ENCODE measurements around the gene TUBA1B. TPM values are rescaled to one million over a fixed set of nuclear protein-coding genes. Genes with fewer than 3 reads are reported as not detected.
"Not testable (repeated sequence)": the region's sequence is repeated elsewhere in the genome, so short reads cannot be mapped to it uniquely, and the experiment has no call there.

TUBA1B gene
- total RNA-seq, 1 donor from 2014 or later, result 2,173 TPM

DNA sequence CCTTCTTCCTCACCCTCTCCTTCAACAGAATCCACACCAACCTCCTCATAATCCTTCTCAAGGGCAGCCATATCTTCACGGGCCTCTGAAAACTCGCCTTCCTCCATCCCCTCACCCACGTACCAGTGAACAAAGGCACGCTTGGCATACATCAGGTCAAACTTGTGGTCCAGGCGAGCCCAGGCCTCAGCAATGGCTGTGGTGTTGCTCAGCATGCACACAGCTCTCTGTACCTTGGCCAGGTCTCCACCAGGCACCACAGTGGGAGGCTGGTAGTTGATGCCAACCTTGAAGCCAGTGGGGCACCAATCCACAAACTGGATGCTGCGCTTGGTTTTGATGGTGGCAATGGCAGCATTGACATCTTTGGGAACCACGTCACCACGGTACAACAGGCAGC is 3.2 kb downstream of the TUBA1B start:
- intact Hi-C loops (cut with micrococcal nuclease), result not testable (repeated sequence)

DNA sequence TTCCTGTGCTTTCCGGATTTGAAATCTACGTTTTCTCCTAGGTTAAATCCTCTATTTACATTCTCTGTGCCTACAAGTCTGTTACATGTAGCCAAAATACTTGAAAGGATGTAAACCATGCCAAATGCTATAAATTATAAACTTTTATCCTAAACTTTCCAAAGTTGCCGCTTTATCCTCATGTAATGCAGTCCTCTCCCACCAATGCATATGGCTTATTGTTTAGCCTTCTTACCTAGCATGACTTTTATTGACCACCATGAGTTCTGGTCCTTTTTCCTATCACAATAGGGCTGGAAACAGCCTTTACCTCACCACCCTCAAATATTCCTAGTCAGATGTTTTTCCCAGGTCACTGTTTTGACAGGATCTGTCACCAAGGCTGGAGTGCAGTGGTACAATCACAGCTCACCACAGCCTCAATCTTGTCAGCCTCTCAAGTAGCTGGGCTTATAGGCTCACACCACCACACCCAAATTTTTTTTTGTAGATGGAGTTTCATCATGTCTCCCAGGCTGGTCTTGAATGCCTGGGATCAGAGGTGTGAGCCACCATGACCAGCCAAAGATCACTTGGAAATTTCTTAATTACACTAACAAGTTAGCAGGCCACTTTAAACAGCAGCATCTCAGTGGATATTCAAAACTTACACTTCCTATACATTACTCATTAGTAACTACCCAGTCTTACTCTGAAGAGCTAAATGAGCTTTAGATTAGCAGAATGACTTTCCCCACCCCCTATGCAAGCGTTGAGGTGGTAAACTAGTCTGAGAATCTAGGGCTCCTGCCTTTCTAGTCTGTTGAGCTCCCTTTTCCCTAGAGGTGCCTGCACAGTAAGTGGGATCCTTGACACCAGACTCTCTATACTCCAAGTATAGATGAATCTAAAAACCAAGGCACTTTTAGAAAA is 4.1 kb downstream of the TUBA1B start:
- intact Hi-C loops (cut with micrococcal nuclease), result no loop called here

GRCh38 chr12:49121047-49121696 is 10.0 kb downstream of the TUBA1B start:
- intact Hi-C loops (cut with micrococcal nuclease), result no loop called here

GRCh38 chr12:49111206-49111605 is 20.0 kb downstream of the TUBA1B start:
- intact Hi-C loops (cut with micrococcal nuclease), result loop anchor here (2.0 kb wide), 1 partner anchor 22 kb away; no protein-coding TSS in a partner anchor

DNA sequence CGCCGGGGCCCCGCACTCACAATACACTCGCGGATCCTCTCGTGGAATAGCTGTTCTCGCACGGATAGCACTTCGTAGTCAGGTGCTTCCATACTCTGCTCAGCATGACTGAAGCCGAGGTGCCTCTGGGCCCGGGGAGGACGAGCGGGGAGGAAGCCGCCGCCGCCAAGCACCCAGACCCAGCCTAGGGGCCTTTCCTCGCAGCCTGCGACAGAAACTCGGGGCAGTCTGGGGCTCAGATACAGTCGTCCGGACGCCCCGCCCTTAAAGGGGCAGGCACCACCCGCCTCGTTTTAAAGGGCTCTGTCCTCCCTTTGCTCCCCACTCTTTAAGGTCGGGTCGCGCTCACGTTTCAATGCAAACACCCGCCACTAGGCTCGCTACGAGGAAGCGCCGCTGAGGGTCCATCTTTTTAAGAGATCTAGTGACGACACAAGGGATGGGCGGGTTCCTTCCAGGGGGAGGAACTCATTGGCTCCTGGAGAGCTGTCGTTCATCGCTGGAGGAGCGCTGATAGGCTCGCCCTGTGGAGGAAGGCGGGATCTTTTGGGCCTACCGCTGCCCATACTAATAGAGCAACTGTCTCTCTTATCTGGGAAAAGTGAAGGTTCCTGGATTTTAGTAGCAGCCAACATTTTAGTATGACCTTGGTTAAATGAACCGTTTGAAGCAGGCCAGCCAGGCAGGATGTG is 20.6 kb downstream of the TUBA1B start, which contains the start of gene LMBR1L:
LMBR1L (minus strand) TSS at position 384 of the 692 bp plus-strand sequence; CDS start at position 92, 292 bp downstream.
- intact Hi-C loops (cut with micrococcal nuclease), result loop anchor here (1.0 to 2.0 kb wide), 4 partner anchors 20 to 79 kb away; partner anchors contain the start of gene TUBA1A

- intact Hi-C loops (cut with micrococcal nuclease), result loop anchor here (1.0 to 2.0 kb wide), 4 partner anchors 20 to 79 kb away; partner anchors contain the start of gene TUBA1A
Observed at GRCh38 chr12:49109641-49110463, 21.3 kb downstream of the TUBA1B start.

DNA sequence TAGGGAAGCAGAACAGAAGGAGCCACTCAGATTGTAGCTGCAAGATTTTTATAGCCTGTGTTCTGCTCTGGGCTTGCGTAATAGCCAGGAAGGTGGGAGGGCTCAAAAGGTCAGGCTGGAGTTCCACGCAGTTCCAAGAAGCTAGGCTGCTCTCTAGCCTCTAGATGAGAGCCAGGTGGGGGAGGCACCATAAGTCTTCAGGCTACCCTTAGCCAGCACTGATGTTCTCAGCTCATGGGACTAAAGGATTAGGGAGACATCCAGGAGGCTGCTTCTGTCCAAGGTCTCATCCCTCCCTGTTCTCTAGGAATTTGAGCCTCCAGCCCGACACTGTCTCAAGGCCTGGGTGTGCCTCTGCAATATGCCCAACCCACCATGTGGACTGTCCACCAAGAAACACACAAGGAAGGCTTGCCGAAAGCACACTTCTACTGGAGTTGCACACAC is 22.2 kb downstream of the TUBA1B start:
- intact Hi-C loops (cut with micrococcal nuclease), result no loop called here

GRCh38 chr12:49105504-49106084 is 25.6 kb downstream of the TUBA1B start:
- intact Hi-C loops (cut with micrococcal nuclease), result no loop called here

GRCh38 chr12:49104822-49105221 is 26.4 kb downstream of the TUBA1B start:
- intact Hi-C loops (cut with micrococcal nuclease), result no loop called here

DNA sequence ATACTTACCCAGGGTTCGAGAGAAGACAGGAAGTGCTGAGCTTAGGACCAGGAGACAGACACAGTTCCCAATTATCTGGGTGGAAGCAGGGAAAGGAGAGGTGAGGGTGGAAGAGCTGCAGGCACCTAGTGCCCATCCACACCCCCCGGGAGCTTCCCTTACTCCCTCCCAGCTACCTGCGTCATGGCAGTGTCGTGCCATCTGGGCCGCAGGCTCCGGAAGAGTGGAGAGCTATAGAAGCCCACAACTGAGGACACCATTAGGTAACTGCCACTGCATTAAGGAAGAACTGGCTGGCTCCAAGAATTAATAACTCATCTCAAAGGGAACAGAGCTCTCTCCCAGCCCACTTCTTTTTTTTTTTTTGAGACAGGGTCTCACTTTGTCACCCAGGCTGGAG is 30.8 kb downstream of the TUBA1B start:
- intact Hi-C loops (cut with micrococcal nuclease), result no loop called here

GRCh38 chr12:49098703-49099102 is 32.5 kb downstream of the TUBA1B start:
- intact Hi-C loops (cut with micrococcal nuclease), result loop anchor here (1.0 kb wide), 1 partner anchor 34 kb away; no protein-coding TSS in a partner anchor

- intact Hi-C loops (cut with micrococcal nuclease), result loop anchor here (1.0 kb wide), 1 partner anchor 34 kb away; no protein-coding TSS in a partner anchor
Observed at GRCh38 chr12:49098035-49098451, 33.2 kb downstream of the TUBA1B start.

DNA sequence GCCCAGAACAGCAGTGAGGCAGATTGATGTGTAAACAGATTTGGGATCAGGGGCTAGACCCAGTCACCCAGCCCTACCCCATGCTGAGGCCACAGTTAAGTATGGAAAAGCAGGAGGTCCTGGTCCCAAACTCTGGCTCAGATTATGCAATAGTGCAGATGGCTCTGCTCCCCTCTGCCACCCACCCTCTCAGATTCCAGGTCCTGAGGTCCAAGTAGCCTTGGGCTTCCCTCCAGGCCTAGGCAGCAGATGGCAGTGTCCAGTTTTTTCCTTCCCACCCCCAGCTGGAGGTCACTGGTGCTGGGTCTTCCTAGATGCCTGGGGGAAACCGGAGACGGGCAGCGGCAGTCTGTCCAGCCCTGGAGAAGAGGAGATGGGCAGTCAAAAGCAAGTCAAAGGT is 33.8 kb downstream of the TUBA1B start:
- intact Hi-C loops (cut with micrococcal nuclease), result no loop called here

DNA sequence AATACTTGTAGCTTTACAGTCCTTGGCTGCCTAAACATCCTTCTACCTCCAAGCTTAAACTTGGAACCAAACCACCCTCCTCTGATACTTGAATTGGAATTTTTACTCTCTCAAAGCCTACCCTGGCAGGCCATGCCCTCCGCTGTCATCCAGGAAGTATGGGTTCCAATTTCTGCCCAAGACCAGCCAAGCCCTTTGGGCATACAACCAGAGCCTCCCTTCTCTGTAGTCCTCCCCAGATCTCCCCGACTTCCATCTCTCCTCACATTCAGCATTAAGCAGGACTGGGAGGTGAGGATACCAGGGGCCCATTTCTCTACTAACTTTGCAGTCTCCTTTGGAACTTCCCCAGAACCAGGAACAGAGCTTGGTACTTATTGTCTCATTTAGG is 36.2 kb downstream of the TUBA1B start:
- intact Hi-C loops (cut with micrococcal nuclease), result loop anchor here (5.0 kb wide), 1 partner anchor 113 kb away; no protein-coding TSS in a partner anchor

GRCh38 chr12:49094160-49094974 is 36.8 kb downstream of the TUBA1B start, which contains the start of gene DHH:
TSS of gene DHH (minus strand) at chr12:49094801. CDS start at chr12:49094512, 289 bp downstream.
- intact Hi-C loops (cut with micrococcal nuclease), result loop anchor here (5.0 kb wide), 1 partner anchor 112 kb away; no protein-coding TSS in a partner anchor

- intact Hi-C loops (cut with micrococcal nuclease), result loop anchor here (2.0 to 5.0 kb wide), 2 partner anchors 97 to 111 kb away; no protein-coding TSS in a partner anchor
Observed at GRCh38 chr12:49093792-49094159, 37.4 kb downstream of the TUBA1B start.

GRCh38 chr12:49092816-49093406 is 38.3 kb downstream of the TUBA1B start:
- intact Hi-C loops (cut with micrococcal nuclease), result loop anchor here (2.0 to 5.0 kb wide), 2 partner anchors 96 to 111 kb away; no protein-coding TSS in a partner anchor

GRCh38 chr12:49092086-49092815 is 38.9 kb downstream of the TUBA1B start:
- intact Hi-C loops (cut with micrococcal nuclease), result loop anchor here (2.0 to 5.0 kb wide), 2 partner anchors 95 to 110 kb away; no protein-coding TSS in a partner anchor

All from T-helper 2 cell treated with Interferon-gamma antibody and Interleukin-4, amounts not matched to agents 100 ng/mL and 5 ng/mL, for 36 hours (primary cell).